GM03348 (cell line): ENCODE data around the gene BUD31.
"Not testable (repeated sequence)": the region's sequence is repeated elsewhere in the genome, so short reads cannot be mapped to it uniquely, and the experiment has no call there.

Experiments
- DNase-seq: peaks from one replicate; pipeline ENCODE4 v3.0.0; 2012; ENCODE audit warnings: low spot score

The BUD31 gene

GRCh38 chr7:99380823-99381663 lies 27.7 kb upstream of the BUD31 start:
- no peak for DNase-seq

- DNase-seq = no peak
Observed at GRCh38 chr7:99381664-99382075, 27.1 kb upstream of the BUD31 start.

GRCh38 chr7:99383203-99383602 lies 25.6 kb upstream of the BUD31 start:
- no peak for DNase-seq

GRCh38 chr7:99383791-99384370 lies 24.9 kb upstream of the BUD31 start:
- DNase-seq = no peak

- DNase-seq = no peak
Observed at GRCh38 chr7:99384523-99384922, 24.2 kb upstream of the BUD31 start.

- DNase-seq = no peak
Observed at GRCh38 chr7:99385564-99385963, 23.2 kb upstream of the BUD31 start.

GRCh38 chr7:99386584-99387238 lies 22.1 kb upstream of the BUD31 start:
- no peak for DNase-seq

- DNase-seq = not testable (repeated sequence)
Observed at GRCh38 chr7:99387239-99387635, 21.5 kb upstream of the BUD31 start.

- no peak for DNase-seq
Observed at GRCh38 chr7:99387912-99388311, 20.9 kb upstream of the BUD31 start.

GRCh38 chr7:99389772-99390171 lies 19.0 kb upstream of the BUD31 start:
- no peak for DNase-seq

GRCh38 chr7:99390941-99391602 lies 17.7 kb upstream of the BUD31 start:
- DNase-seq = no peak

- DNase-seq = no peak
Observed at GRCh38 chr7:99392046-99392445, 16.7 kb upstream of the BUD31 start.

GRCh38 chr7:99392659-99393354 lies 16.0 kb upstream of the BUD31 start:
- peak; percentile 53 for DNase-seq

GRCh38 chr7:99393355-99394187 lies 15.2 kb upstream of the BUD31 start:
- no peak for DNase-seq

- DNase-seq = no peak
Observed at GRCh38 chr7:99394188-99394502, 14.6 kb upstream of the BUD31 start.

GRCh38 chr7:99395616-99396327 lies 13.0 kb upstream of the BUD31 start:
- no peak for DNase-seq

GRCh38 chr7:99396418-99397296 lies 12.1 kb upstream of the BUD31 start:
- DNase-seq = no peak

- DNase-seq = no peak
Observed at GRCh38 chr7:99397297-99397983, 11.3 kb upstream of the BUD31 start.

GRCh38 chr7:99398891-99399445 lies 9.8 kb upstream of the BUD31 start:
- DNase-seq = no peak
